Choroid plexus epithelial cell (primary cell): ENCODE data around the gene IFI44L.

Source experiments
- DNase-seq: peaks from one replicate; pipeline ENCODE4 v3.0.0-alpha.2; 2010; ENCODE audit warnings: low read depth
- H3K4me3 ChIP-seq: 2 replicates; pipeline ENCODE4 v1.5.1; 2011; ENCODE audit warnings: low read depth, mild to moderate bottlenecking, control low read depth, low read length, moderate library complexity
- CTCF ChIP-seq: conservative IDR thresholded peaks from 2 replicates; pipeline ENCODE4 v1.5.1; 2011; ENCODE audit warnings: low read depth, mild to moderate bottlenecking, control low read depth, inconsistent platforms, low read length, moderate library complexity

The IFI44L gene

GRCh38 chr1:78630600-78630999 lies 10.4 kb downstream of the IFI44L start:
- no peak for TF ChIP-seq CTCF
- no peak for DNase-seq
- H3K4me3 ChIP-seq, result no peak overlapping the region

- H3K4me3 ChIP-seq, result no peak overlapping the region
- TF ChIP-seq CTCF, result no peak
- no peak for DNase-seq
Observed at GRCh38 chr1:78633209-78633608, 13.0 kb downstream of the IFI44L start.

- no peak for TF ChIP-seq CTCF
Observed at GRCh38 chr1:78640462-78640861, 20.2 kb downstream of the IFI44L start.

GRCh38 chr1:78641558-78641957 lies 21.3 kb downstream of the IFI44L start:
- no peak for DNase-seq
- TF ChIP-seq CTCF, result no peak

More at GRCh38 chr1:78640462-78640861, 20.2 kb downstream of the IFI44L start:
- H3K4me3 ChIP-seq, result no peak overlapping the region
- no peak for DNase-seq

DNA sequence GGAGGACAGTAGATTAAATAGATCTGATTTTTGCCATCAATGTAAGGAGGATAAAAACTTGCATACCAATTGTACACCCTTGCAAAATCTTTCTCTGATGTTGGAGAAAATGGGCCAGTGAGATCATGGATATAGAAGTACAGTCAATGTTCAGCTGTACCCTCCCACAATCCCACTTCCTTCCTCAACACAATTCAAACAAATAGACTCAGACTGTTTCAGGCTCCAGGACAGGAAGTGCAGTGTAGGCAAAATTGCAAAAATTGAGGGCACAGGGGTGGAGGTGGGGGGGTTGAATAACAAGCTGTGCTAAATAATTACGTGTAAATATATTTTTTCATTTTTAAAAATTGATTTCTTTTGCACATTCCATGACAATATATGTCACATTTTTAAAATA lies 25.5 kb downstream of the IFI44L start:
- no peak for TF ChIP-seq CTCF
- no peak overlapping the region for H3K4me3 ChIP-seq
- no peak for DNase-seq

More at GRCh38 chr1:78641558-78641957, 21.3 kb downstream of the IFI44L start:
- H3K4me3 ChIP-seq, result no peak overlapping the region

GRCh38 chr1:78647238-78647637 lies 27.0 kb downstream of the IFI44L start:
- DNase-seq, result no peak
- H3K4me3 ChIP-seq, result no peak overlapping the region
- no peak for TF ChIP-seq CTCF

DNA sequence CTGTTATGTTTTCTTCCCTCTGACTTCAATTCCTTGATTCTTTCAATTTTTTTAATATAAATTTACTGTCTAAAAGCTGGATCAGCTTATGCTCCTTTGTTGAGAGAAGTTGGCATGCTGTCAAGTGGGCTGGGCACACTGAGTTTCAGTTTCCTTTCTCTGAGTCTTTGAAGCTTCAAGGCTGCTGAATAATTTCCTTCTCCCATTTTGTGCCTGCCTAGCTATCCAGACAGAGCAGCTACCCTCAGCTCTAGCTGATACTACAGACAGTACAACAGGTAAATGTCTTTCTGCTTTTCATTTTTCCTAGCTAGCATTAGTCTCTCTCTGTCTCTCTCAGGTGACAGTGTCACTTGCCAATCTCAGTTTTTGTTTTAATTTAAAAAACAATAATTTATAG lies 29.4 kb downstream of the IFI44L start, which contains the start of gene IFI44:
TSS of gene IFI44 (plus strand) at position 204 of the 400 bp plus-strand sequence. CDS start 365 bp downstream, outside the sequence.
- no peak for TF ChIP-seq CTCF
- peak; percentile 91 for DNase-seq
- H3K4me3 ChIP-seq, result peak within 1 kb of the TSS; percentile 46
